T-cell (primary cell): ENCODE data around the gene RBPJ. TPM values are rescaled to one million over a fixed set of nuclear protein-coding genes. Genes with fewer than 3 reads are reported as not detected.

Experiments
- ATAC-seq, 4 experiments: fragments of 200-7000 bp in 3 of 4; fragments of 150-1000 bp in 1 of 4; cut with Tn5 transposase; replicated peaks in 1 of 4; 1 replicate in 3 of 4; 2 replicates in 1 of 4; pipeline ENCODE4 v1.10.0; 2021; ENCODE audit warnings: moderate library complexity in 3 of 4, mild to moderate bottlenecking in 2 of 4, moderate number of reproducible peaks in 1 of 4
- CTCF ChIA-PET, 2 donors: fragments of 300-600 bp; sonication (Branson Sonifier 250); formaldehyde crosslinking; loops; one replicate each; lab custom pipeline; 2022; ENCODE audit warnings: antibody characterized with exemption in 2 of 2; lab: Charles Lee
- POLR2A ChIA-PET, 2 donors: fragments of 300-600 bp; sonication (Branson Sonifier 250); formaldehyde crosslinking; loops; one replicate each; lab custom pipeline; 2022; ENCODE audit warnings: antibody characterized with exemption in 2 of 2; lab: Charles Lee
- DNase-seq, 35 experiments: peaks; one replicate each; pipeline versions ENCODE4 v3.0.0 to v3.0.0-alpha.2; 2013 to 2023
- H3K27ac ChIP-seq: one replicate; pipeline ENCODE4 v1.5.1; 2013; ENCODE audit warnings: low read length
- H3K27me3 ChIP-seq, 2 experiments: replicated peaks in 1 of 2; 1 replicate in 1 of 2; 2 replicates in 1 of 2; pipeline versions ENCODE4 v1.6.1 to v1.7.0; 2013; ENCODE audit warnings: low read length in 1 of 2, mixed read lengths in 1 of 2; ENCODE audit not compliant: control insufficient read depth in 2 of 2, insufficient read depth in 2 of 2; ENCODE audit errors: extremely low read depth in 1 of 2
- H3K36me3 ChIP-seq, 2 donors: 1 replicate in 1 of 2; 2 replicates in 1 of 2; pipeline versions ENCODE4 v1.6.1 to v1.7.0; 2013; ENCODE audit warnings: low read length in 1 of 2; ENCODE audit not compliant: control insufficient read depth in 2 of 2, insufficient read depth in 1 of 2; ENCODE audit errors: extremely low read depth in 1 of 2
- H3K4me1 ChIP-seq, 2 experiments: 1 replicate in 1 of 2; 2 replicates in 1 of 2; pipeline versions ENCODE4 v1.6.1 to v1.7.0; 2013; ENCODE audit warnings: low read length in 2 of 2, mixed read lengths in 1 of 2; ENCODE audit not compliant: insufficient read depth in 2 of 2, control insufficient read depth in 1 of 2; ENCODE audit errors: extremely low read depth in 1 of 2
- H3K4me3 ChIP-seq, 2 donors: 1 replicate in 1 of 2; 2 replicates in 1 of 2; pipeline versions ENCODE4 v1.5.1 to v1.7.0; 2013; ENCODE audit warnings: mild to moderate bottlenecking in 2 of 2, low read length in 1 of 2, moderate library complexity in 1 of 2; ENCODE audit not compliant: control insufficient read depth in 1 of 2; ENCODE audit errors: extremely low read depth in 1 of 2
- H3K9me3 ChIP-seq: 2 replicates; pipeline ENCODE4 v1.7.0; 2013
- H3K27ac Mint-ChIP-seq, 2 donors: one replicate each; pipeline ENCODE4 v1.8.0; 2020 to 2021; ENCODE audit warnings: mild to moderate bottlenecking in 2 of 2, mixed read lengths in 2 of 2
- H3K27me3 Mint-ChIP-seq, 2 donors: one replicate each; pipeline ENCODE4 v1.8.0; 2021 to 2022; ENCODE audit warnings: mixed read lengths in 2 of 2
- H3K36me3 Mint-ChIP-seq: one replicate; pipeline ENCODE4 v1.8.0; 2021; ENCODE audit warnings: mixed read lengths
- H3K4me1 Mint-ChIP-seq, 3 donors: one replicate each; pipeline ENCODE4 v1.8.0; 2020 to 2022; ENCODE audit warnings: mixed read lengths in 3 of 3, mild to moderate bottlenecking in 1 of 3
- H3K4me3 Mint-ChIP-seq, 3 donors: one replicate each; pipeline ENCODE4 v1.8.0; 2020 to 2022; ENCODE audit warnings: mild to moderate bottlenecking in 3 of 3, mixed read lengths in 3 of 3, moderate library complexity in 3 of 3
- H3K9me3 Mint-ChIP-seq, 3 donors: one replicate each; pipeline ENCODE4 v1.8.0; 2020 to 2022; ENCODE audit warnings: mixed read lengths in 3 of 3
- WGBS: methylation state at CpG from one replicate; pipeline ENCODE4 v1.1.5; 2013; ENCODE audit warnings: missing lambda C conversion rate; ENCODE audit not compliant: insufficient coverage; 5-methylcytosine and 5-hydroxymethylcytosine counted together
- total RNA-seq, 35 experiments: library from RNA in 6 of 35; stranded (reverse) in 6 of 35; fragments of 120-200 nt in 1 of 35; gene quantifications; one replicate each; pipeline versions ENCODE4 v1.2.1 to v1.2.4 and lab custom pipeline; 2013 to 2026

RBPJ gene
- total RNA-seq, 5 donors from 2014 or later (not counting 1 experiment from before 2014, with no cell fraction given): 55.6 to 81.1 (median 60.5) TPM

DNA sequence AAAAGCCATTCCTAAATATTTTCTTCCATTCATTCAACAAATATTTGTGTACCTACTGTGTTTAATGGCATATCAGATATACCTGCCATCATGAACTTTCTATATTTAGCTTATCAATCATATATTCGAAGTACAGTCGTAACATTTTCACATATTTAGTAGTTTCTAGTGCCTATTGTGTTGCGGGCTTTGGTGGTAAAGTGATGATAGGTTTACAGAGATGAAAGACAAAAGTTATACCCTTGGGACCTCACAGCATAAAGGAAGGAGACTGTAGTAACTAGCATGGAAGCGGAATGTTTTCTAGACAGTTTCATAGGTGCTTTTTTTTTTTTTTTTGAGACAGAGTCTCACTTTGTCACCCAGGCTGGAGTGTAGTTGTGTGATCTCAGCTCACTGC is 39.5 kb downstream of the RBPJ start:
- Histone ChIP-seq H3K9me3 (no peaks in the 10 kb centered on the region), H3K4me3 (no peak overlapping the region), H3K27me3 (no peaks in the 10 kb centered on the region), H3K36me3 (no peaks in the 10 kb centered on the region), H3K4me1 (peaks cover 14 to 19% of the 10 kb centered on the region in 2 experiments), H3K27ac (no peak overlapping the region)
- Mint-ChIP-seq H3K4me3 (no peak overlapping the region), H3K4me1 (peaks cover 28 to 44% (median 34%) of the 10 kb centered on the region in 3 donors), H3K9me3 (no peaks in the 10 kb centered on the region), H3K36me3 (peaks cover 3% of the 10 kb centered on the region), H3K27ac (no peak overlapping the region), H3K27me3 (no peaks in the 10 kb centered on the region)
- no peak for DNase-seq
- CTCF ChIA-PET: no interaction called here
- no peak for ATAC-seq
- no CpG with 5 or more reads among the region's 4 CpGs for WGBS
- POLR2A ChIA-PET: interaction anchor here in 1 of 2 donors (0.6 kb wide), 1 partner anchor 16 kb away, joined by 3 read pairs; no protein-coding TSS in a partner anchor

DNA sequence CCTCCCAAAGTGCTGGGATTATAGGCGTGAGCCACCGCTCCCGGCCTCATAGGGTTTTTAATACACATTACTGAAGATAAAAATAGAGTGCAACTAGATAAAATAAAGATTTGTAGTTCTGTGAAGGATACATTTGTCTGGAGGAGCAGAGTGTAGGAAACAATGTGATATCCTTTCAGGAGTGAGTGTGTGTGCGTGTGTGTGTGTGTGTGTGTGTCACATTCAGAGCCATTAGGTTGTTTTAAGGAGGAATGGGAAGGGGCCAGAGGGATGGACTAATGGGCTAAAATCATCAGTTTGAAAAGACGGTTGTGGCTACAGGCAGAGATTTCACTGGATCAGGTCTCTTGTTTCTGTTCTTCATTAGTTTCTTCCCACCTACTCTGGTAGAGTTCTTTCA is 40.0 kb downstream of the RBPJ start:
- H3K27me3 Mint-ChIP-seq: no peaks in the 10 kb centered on the region
- peaks cover 6% of the 10 kb centered on the region for H3K36me3 Mint-ChIP-seq

DNA sequence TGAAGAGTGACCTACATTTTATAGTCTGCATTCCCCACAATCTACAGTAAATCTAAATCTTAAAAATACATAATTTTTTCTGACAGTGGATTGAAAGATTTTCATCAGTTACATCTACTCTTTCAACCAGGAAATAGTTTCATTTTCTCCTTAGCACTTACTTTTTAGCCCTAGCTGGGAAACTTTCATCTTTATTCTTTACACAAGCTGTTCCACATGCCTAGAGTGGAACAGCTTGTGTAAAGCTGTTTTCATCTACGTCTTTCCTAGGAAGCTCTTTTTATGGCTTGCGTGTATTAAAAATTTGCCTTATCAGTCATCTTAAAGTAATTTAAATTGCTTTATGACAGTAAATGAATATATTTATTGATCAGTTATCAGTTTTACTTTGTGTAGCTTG is 40.5 kb downstream of the RBPJ start:
- POLR2A ChIA-PET: interaction anchor here in 1 of 2 donors (0.6 kb wide), 1 partner anchor 34 kb away, joined by 12 read pairs; no protein-coding TSS in a partner anchor
- no peak overlapping the region for H3K4me3 Mint-ChIP-seq

More for the DNA sequence above, 40.0 kb downstream of the RBPJ start:
- H3K27ac Mint-ChIP-seq: peak overlapping the region in 1 of 2 donors; percentile 40
- no peaks in the 10 kb centered on the region for H3K9me3 Mint-ChIP-seq
- H3K27ac ChIP-seq: no peak overlapping the region
- 0% methylated on average over 1 of the region's 5 CpGs for WGBS
- peaks cover 28 to 47% (median 35%) of the 10 kb centered on the region in 3 donors for H3K4me1 Mint-ChIP-seq
- H3K4me1 ChIP-seq: peaks cover 10 to 14% of the 10 kb centered on the region in 2 experiments
- POLR2A ChIA-PET: interaction anchor here in 1 of 2 donors (0.6 kb wide), 1 partner anchor 33 kb away, joined by 12 read pairs; no protein-coding TSS in a partner anchor
- DNase-seq (no peak), ATAC-seq (no peak)
- no peak overlapping the region for H3K4me3 Mint-ChIP-seq
- H3K4me3 ChIP-seq: no peak overlapping the region
- H3K9me3 ChIP-seq: no peaks in the 10 kb centered on the region
- H3K27me3 ChIP-seq: no peaks in the 10 kb centered on the region
- CTCF ChIA-PET: interaction anchor here in 1 of 2 donors (1.1 kb wide), 1 partner anchor 12 kb away, joined by 3 read pairs; no protein-coding TSS in a partner anchor
- H3K36me3 ChIP-seq: no peaks in the 10 kb centered on the region

DNA sequence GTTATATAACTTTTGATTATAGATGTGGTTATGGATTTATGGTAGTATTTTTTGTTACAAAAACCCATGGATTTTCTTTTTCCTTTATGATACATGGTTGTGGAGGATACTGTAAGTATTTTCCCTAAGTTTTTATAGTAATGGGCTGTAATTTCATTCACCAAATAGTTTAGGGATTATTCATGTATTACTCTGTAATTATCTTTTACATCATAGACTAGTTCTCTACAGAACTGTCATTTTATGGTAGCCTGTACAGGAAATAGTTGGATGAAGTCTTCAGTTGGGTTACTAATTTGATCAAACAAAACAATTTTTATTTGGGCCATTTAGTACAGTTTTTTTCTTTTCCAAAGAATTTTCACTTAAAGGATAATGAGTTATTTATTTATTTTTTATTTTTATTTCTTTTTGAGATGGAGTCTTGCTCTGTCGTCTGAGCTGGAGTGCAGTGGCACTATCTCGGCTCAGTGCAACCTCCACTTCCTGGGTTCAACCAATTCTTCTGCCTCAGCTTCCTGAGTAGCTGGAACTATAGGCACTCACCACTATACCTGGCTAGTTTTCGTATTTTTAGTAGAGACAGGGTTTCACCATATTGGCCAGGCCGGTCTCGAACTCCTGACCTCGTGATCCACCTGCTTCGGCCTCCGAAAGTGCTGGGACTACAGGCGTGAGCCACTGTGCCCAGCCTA is 42.1 kb downstream of the RBPJ start:
- WGBS: 98% methylated on average over 6 of the region's 9 CpGs
- no peak overlapping the region for H3K4me3 ChIP-seq
- peaks cover 5 to 10% of the 10 kb centered on the region in 2 experiments for H3K4me1 ChIP-seq
- H3K36me3 ChIP-seq: peaks cover 3 to 5% of the 10 kb centered on the region in 2 donors
- ChIA-PET CTCF (interaction anchor here in 1 of 2 donors (2.3 kb wide), 1 partner anchor 35 kb away, joined by 9 read pairs; no protein-coding TSS in a partner anchor), POLR2A (no interaction called here)
- Mint-ChIP-seq H3K36me3 (peaks cover 11% of the 10 kb centered on the region), H3K27me3 (no peaks in the 10 kb centered on the region), H3K27ac (no peak overlapping the region), H3K4me3 (no peak overlapping the region), H3K9me3 (no peaks in the 10 kb centered on the region), H3K4me1 (peaks cover 28 to 47% (median 37%) of the 10 kb centered on the region in 3 donors)
- no peaks in the 10 kb centered on the region for H3K27me3 ChIP-seq
- no peak overlapping the region for H3K27ac ChIP-seq
- no peaks in the 10 kb centered on the region for H3K9me3 ChIP-seq
- DNase-seq (no peak), ATAC-seq (no peak)

More for the DNA sequence above, 40.5 kb downstream of the RBPJ start:
- H3K4me1 ChIP-seq: peaks cover 6 to 10% of the 10 kb centered on the region in 2 experiments
- H3K36me3 ChIP-seq: peaks cover 0 to under 1% of the 10 kb centered on the region in 2 donors
- Mint-ChIP-seq H3K36me3 (peaks cover 8% of the 10 kb centered on the region), H3K27ac (no peak overlapping the region), H3K9me3 (no peaks in the 10 kb centered on the region), H3K4me1 (peaks cover 28 to 47% (median 37%) of the 10 kb centered on the region in 3 donors), H3K27me3 (no peaks in the 10 kb centered on the region)
- H3K4me3 ChIP-seq: no peak overlapping the region
- no peaks in the 10 kb centered on the region for H3K27me3 ChIP-seq
- H3K9me3 ChIP-seq: no peaks in the 10 kb centered on the region
- no peak for DNase-seq
- CTCF ChIA-PET: interaction anchor here (0.5 to 2.3 kb wide), 4 partner anchors 12 to 443 kb away, joined by 3 to 9 read pairs (median 4); no protein-coding TSS in a partner anchor
- H3K27ac ChIP-seq: no peak overlapping the region
- ATAC-seq: no peak
- no CpG with 5 or more reads among the region's 2 CpGs for WGBS

DNA sequence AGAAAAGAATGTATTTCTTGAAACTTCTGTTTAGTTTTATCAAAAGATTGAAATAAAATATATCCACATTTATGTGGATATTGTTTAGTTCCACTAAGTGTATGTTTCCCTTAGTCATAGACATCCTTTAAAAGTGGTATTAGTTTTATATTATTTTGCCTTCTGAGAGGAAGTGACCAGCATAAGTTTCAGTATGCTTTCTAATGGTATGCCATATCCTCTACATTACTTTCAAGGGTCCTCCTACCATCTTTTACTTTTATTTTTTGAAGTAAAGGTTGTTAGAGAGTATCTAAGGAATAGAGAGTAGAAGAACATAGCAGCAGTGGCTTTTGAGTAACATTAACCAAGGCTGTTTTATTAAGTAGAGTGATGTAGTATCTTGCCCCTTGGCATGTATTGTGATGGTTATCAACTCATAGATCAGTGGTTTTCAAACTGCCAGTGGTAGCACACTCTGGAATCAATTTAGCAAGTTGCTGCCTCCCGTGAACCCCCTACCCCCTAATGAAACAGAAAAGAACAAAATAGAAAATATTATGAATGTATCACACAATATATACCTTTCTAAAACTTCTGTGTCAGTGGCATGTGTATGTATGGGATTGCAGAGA is 44.8 kb downstream of the RBPJ start:
- H3K4me3 ChIP-seq: no peak overlapping the region
- H3K36me3 Mint-ChIP-seq: peaks cover 30% of the 10 kb centered on the region
- H3K4me1 Mint-ChIP-seq: peaks cover 29 to 45% (median 36%) of the 10 kb centered on the region in 3 donors
- ATAC-seq (no peak), DNase-seq (no peak)
- H3K4me1 ChIP-seq: peaks cover 5 to 7% of the 10 kb centered on the region in 2 experiments
- ChIA-PET POLR2A (no interaction called here), CTCF (no interaction called here)
- H3K27me3 ChIP-seq: no peaks in the 10 kb centered on the region
- H3K9me3 ChIP-seq: no peaks in the 10 kb centered on the region
- no peak overlapping the region for H3K27ac Mint-ChIP-seq
- no peaks in the 10 kb centered on the region for H3K9me3 Mint-ChIP-seq
- H3K4me3 Mint-ChIP-seq: no peak overlapping the region
- H3K27ac ChIP-seq: no peak overlapping the region
- H3K36me3 ChIP-seq: peaks cover 3 to 5% of the 10 kb centered on the region in 2 donors
- WGBS: no CpG with 5 or more reads among the region's 1 CpG
- no peaks in the 10 kb centered on the region for H3K27me3 Mint-ChIP-seq

DNA sequence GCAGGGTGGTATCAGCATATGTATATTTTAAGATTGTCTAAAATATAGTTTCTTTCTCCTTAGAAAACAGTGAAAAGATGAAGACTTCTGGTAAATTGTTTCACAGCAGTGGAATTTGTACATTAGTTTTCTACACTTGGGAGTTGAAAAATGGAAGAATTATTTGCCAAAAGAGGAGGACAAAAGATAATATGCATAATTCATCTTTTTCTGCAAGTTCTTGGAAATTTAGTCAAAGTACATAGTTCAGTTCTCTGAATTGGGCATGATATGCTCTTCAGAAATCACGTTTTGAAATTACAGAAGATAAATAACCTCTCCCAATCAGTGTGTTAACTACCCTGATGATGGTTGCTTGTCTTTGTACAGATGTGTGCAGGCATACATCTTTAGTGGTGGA is 47.0 kb downstream of the RBPJ start:
- Mint-ChIP-seq H3K4me1 (peaks cover 22 to 34% (median 28%) of the 10 kb centered on the region in 3 donors), H3K4me3 (no peak overlapping the region), H3K9me3 (no peaks in the 10 kb centered on the region), H3K27ac (no peak overlapping the region), H3K36me3 (peaks cover 31% of the 10 kb centered on the region), H3K27me3 (no peaks in the 10 kb centered on the region)
- H3K4me1 ChIP-seq: peaks cover 3 to 8% of the 10 kb centered on the region in 2 experiments
- no CpG with 5 or more reads among the region's 1 CpG for WGBS
- H3K27me3 ChIP-seq: no peaks in the 10 kb centered on the region
- peaks cover 3 to 5% of the 10 kb centered on the region in 2 donors for H3K36me3 ChIP-seq
- DNase-seq (no peak), ATAC-seq (no peak)
- H3K4me3 ChIP-seq: no peak overlapping the region
- POLR2A ChIA-PET: no interaction called here
- H3K27ac ChIP-seq: no peak overlapping the region
- CTCF ChIA-PET: no interaction called here
- no peaks in the 10 kb centered on the region for H3K9me3 ChIP-seq
